Measurements from ENCODE around the gene FOXD2.

DNA sequence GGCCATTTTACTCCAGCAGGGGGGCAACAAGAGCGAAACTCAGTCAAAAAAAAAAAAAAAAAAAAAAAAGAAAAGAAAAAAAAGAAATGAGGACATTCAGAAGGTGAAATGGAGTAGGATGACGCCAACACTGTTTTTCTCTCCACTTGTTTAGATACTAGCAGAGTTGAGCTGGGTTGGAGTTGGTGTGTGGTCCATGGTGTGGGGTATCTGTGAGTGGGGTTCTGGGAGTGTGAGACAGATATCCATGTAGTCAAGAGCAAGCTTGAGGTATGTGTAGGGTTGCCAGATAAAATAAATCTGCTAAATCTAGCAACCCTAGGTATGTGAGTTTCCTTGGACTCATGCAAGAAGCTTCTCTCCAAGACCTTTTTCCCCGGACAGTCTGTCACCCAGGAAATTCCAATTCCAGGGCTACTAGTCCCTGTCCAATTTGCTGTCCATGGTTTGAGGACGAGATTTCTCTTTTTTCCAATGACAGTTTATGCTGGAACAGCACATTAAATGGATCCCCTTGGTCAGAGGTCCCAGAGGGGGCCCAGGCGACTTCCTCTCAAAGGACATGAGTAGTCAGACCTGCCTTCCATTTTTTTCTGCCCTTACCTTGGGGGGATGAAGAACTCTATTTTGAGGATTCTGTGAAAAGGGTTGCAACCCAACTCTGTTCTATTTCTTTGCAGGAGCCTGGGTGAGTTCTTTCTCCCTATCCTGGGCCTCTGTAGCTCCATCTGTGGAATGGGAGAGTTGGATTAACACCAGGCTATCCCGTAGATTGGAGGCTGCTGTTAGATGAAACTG lies 2.1 kb upstream of the FOXD2 start:
- TF ChIP-seq, protein P1, sequence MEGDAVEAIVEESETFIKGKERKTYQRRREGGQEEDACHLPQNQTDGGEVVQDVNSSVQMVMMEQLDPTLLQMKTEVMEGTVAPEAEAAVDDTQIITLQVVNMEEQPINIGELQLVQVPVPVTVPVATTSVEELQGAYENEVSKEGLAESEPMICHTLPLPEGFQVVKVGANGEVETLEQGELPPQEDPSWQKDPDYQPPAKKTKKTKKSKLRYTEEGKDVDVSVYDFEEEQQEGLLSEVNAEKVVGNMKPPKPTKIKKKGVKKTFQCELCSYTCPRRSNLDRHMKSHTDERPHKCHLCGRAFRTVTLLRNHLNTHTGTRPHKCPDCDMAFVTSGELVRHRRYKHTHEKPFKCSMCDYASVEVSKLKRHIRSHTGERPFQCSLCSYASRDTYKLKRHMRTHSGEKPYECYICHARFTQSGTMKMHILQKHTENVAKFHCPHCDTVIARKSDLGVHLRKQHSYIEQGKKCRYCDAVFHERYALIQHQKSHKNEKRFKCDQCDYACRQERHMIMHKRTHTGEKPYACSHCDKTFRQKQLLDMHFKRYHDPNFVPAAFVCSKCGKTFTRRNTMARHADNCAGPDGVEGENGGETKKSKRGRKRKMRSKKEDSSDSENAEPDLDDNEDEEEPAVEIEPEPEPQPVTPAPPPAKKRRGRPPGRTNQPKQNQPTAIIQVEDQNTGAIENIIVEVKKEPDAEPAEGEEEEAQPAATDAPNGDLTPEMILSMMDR (IDR thresholded peaks at IDR 0.05): no peak
- TF ChIP-seq POLR2A (IDR thresholded peaks at IDR 0.05): no peak
